NB4 (cell line): ENCODE data around the gene SPSB3.

Experiments used
- DNase-seq: peaks from one replicate; pipeline ENCODE4 v3.0.0; 2010; ENCODE audit warnings: low read depth
- H3K4me3 ChIP-seq: one replicate; pipeline ENCODE4 v1.5.1; 2011; ENCODE audit warnings: mild to moderate bottlenecking, low read depth, low read length, moderate library complexity
- MYC ChIP-seq: IDR thresholded peaks from 2 replicates; pipeline ENCODE4 v1.6.1; 2011; ENCODE audit warnings: low read depth, low read length
- POLR2A ChIP-seq: IDR thresholded peaks from 2 replicates; pipeline ENCODE4 v1.6.1; 2011; ENCODE audit warnings: mild to moderate bottlenecking; ENCODE audit not compliant: insufficient read length; ENCODE audit errors: extremely low read depth
- TF ChIP-seq, protein P1 (sequence below): IDR thresholded peaks from 2 replicates; pipeline ENCODE4 v1.6.1; 2011; ENCODE audit warnings: low read depth, low read length
- TF ChIP-seq, protein P2 (sequence below): IDR thresholded peaks from one replicate; pipeline ENCODE4 v1.5.1; 2012; ENCODE audit warnings: low read depth, low read length

The SPSB3 gene

DNA sequence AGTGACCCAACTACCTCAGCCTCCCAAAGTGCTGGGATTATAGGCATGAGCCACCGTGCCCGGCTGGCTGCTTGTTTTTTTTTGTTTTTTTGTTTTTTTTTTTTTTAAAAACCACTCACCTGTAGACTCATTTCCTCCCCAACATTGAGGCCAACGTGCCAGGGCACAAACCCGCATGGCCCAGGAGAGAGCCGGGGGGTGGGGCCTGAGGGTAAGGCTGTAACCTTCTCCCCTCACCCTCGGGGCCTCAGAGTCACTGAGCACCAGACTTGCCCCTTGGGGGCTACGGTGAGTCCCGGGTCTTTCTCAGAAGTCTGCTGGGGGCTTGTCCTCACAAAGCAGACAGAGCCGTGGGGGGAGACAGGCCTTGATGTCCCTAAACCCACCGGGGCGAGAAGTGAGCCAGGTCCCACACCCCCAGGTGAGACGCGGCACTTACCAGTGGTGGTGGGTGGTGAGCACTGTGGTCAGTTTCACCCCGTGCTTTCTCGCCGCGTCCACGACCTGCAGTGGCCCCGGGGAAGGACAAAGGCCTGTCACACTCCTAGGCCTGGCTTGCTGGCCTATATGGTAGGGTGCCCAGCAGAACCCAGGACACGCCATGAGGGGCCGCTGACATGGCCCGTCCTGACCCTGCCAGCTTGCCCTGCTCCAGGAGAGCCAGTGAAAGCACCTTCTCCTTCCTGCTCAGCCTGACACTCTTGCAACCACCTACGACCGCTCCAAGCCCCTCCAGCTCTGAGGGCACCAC is 39.7 kb upstream of the SPSB3 start:
- no peak overlapping the region for H3K4me3 ChIP-seq
- DNase-seq: no peak
- no peak for TF ChIP-seq POLR2A
- TF ChIP-seq, protein P1, sequence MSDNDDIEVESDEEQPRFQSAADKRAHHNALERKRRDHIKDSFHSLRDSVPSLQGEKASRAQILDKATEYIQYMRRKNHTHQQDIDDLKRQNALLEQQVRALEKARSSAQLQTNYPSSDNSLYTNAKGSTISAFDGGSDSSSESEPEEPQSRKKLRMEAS: no peak
- TF ChIP-seq, protein P2, sequence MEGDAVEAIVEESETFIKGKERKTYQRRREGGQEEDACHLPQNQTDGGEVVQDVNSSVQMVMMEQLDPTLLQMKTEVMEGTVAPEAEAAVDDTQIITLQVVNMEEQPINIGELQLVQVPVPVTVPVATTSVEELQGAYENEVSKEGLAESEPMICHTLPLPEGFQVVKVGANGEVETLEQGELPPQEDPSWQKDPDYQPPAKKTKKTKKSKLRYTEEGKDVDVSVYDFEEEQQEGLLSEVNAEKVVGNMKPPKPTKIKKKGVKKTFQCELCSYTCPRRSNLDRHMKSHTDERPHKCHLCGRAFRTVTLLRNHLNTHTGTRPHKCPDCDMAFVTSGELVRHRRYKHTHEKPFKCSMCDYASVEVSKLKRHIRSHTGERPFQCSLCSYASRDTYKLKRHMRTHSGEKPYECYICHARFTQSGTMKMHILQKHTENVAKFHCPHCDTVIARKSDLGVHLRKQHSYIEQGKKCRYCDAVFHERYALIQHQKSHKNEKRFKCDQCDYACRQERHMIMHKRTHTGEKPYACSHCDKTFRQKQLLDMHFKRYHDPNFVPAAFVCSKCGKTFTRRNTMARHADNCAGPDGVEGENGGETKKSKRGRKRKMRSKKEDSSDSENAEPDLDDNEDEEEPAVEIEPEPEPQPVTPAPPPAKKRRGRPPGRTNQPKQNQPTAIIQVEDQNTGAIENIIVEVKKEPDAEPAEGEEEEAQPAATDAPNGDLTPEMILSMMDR: no peak

DNA sequence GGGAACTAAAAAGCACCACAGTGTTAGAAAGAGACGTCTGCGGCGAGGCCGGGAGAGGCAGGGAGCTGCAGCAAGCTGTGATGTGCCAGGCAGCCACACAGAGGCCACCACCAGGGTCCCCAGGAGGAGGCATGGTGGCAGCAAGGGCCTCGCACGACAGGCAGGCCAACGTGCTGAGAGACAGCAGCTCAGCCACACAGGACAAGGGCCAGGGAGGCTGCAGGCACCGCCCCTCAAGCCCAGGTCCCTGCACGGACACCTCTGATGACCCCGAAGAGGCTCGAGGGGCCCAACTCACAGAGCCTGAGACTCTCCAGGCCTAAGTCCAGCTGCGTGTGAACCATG is 38.5 kb upstream of the SPSB3 start:
- no peak for TF ChIP-seq POLR2A
- TF ChIP-seq, protein P1: no peak
- TF ChIP-seq, protein P2: no peak
- DNase-seq: no peak
- no peak overlapping the region for H3K4me3 ChIP-seq

DNA sequence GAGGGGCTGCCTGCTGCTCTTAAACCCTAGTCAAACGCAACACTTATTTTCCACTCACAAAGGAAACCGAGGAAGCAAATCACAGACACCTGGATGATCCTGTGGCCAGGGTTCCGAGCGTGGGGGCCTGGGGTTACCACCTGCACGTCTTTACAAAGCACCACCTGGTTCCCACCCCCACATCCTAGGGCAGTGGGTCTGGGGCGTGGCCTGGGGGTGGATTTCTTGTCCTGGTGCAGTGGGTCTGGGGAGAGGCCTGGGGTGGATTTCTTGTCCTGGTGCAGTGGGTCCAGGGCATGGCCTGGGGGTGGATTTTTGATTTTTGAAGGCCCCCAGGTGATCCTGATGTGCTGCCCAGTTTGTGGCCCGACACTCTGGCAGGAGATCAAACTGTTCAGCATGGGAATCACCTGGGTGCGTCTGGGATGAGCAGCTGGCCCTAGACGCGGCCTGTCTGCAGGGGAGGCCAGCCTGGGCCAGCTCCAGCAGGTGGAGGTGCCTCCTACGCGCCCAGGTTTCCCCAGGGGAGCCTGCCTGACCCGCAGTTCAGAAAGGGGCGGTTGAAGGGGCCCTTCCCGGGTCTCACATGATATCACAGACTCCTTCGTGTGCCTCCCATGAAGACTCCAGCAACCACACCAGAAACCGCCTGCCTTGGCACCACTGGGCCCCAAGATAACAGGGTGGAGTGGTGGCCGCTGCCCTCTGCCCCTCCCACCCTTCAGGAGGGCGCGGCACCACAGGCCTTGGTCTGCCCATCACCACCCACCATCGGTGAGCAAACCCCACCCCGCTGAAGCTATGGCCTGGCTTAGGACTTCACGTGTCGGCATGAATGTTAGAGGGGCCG is 38.0 kb upstream of the SPSB3 start:
- DNase-seq: no peak
- no peak overlapping the region for H3K4me3 ChIP-seq
- TF ChIP-seq MYC: no peak
- TF ChIP-seq, protein P1: no peak
- TF ChIP-seq POLR2A: no peak
- TF ChIP-seq, protein P2: no peak

DNA sequence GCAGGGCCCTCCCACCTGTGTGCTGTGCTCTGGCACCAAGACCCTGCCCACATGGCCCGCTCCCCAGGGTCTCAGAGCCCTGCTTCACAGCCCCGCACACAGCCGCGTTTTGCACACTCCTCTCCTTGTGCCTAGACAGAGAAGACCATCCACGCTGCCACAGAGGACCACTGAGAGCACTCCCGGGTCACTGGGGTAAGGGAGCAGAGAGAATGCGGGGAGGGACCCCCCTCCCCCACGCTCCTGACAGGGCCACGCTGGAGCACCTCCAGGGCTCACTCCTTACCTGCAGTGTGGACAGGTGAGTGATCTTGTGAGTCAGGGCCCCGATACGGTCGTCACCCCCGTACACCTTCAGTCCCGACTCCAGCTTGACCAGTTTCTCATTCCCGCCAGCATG is 37.2 kb upstream of the SPSB3 start:
- H3K4me3 ChIP-seq: no peak overlapping the region
- TF ChIP-seq POLR2A: no peak
- TF ChIP-seq, protein P1: no peak
- no peak for TF ChIP-seq MYC
- TF ChIP-seq, protein P2: no peak
- DNase-seq: no peak

DNA sequence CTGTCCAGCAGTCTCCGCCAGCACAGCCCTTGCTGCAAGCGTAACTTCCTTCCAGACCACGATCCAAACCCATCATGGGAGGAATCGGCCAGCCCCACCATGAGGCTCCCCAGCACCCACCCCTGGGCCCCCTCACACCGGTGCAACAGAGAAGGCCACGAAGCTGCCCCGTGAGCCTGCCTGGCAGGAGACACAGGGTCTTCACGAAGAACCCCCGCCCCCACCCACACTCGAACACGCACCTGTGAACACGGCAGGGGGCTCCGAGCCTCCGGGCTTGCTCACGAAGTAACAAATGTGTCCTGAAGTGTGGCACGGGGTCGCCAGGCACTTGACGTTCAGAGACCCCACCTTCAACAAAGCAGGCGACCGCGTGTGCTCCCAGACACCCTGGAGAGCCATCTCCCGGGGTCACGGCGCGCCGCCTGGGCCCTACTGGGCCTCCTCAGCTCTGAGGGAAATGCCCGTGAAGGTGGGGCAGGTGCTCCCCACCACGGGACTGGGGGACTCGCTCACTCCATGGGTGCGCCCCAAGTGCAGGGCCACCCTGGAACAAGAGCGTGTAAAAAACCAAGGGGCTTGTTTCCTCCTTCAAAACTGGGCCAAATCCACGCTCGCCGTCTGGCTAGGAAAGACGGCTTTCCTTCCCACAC is 36.6 kb upstream of the SPSB3 start:
- no peak overlapping the region for H3K4me3 ChIP-seq
- no peak for DNase-seq
- TF ChIP-seq, protein P1: no peak
- no peak for TF ChIP-seq MYC
- TF ChIP-seq, protein P2: no peak
- TF ChIP-seq POLR2A: no peak
